ENCODE measurements around the gene FOXD4L6.
"Not testable (repeated sequence)": the region's sequence is repeated elsewhere in the genome, so short reads cannot be mapped to it uniquely, and the experiment has no call there.

FOXD4L6 gene

GRCh38 chr9:41100508-41100907 is 28.0 kb downstream of the FOXD4L6 start:
- not testable (repeated sequence) for DNase-seq (ENCODE audit: low read depth in 1 of 2, low spot score in 1 of 2)

- not testable (repeated sequence) for DNase-seq (ENCODE audit: low read depth in 1 of 2, low spot score in 1 of 2)
Observed at GRCh38 chr9:41098759-41099158, 29.7 kb downstream of the FOXD4L6 start.

- not testable (repeated sequence) for DNase-seq (ENCODE audit: low read depth in 1 of 2, low spot score in 1 of 2)
Observed at GRCh38 chr9:41095060-41095459, 33.4 kb downstream of the FOXD4L6 start.

DNA sequence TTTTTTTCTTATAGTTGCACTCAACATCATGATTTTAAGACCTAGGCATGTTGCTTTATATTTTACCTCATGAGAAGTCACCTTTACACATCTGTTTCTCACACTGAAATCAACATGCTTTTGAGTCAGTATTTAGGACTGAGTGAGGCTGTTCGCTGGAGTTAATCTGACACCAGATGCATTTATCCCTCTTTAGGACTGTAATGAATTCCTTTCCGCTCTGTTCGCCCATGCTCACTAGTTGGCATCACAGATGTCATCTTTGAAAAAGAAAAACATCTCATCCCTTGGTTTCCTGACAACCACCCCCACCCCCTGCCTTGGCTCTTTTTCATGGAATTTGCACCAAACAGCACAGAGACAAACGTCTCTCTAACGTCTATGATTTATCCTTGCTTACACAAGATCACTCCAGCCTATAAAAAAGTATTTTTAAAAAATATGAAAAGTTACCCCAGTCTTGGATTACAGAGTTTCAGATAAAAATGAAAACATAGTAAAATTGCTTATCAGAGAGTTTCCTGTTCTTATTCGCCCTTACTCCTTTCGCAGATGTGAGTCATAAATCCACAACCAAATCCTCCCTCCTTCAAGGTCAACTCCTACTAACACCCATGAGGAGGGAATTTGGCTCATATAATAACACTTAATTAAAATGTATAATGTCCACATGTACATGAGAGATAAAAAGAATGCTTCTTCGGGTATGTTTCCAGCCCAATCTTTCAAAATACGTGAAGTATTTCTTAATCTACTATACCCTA is 34.3 kb downstream of the FOXD4L6 start:
- DNase-seq (ENCODE audit: low read depth in 1 of 2, low spot score in 1 of 2): not testable (repeated sequence)

GRCh38 chr9:41090922-41091321 is 37.6 kb downstream of the FOXD4L6 start:
- DNase-seq (ENCODE audit: low read depth in 1 of 2, low spot score in 1 of 2): not testable (repeated sequence)

DNA sequence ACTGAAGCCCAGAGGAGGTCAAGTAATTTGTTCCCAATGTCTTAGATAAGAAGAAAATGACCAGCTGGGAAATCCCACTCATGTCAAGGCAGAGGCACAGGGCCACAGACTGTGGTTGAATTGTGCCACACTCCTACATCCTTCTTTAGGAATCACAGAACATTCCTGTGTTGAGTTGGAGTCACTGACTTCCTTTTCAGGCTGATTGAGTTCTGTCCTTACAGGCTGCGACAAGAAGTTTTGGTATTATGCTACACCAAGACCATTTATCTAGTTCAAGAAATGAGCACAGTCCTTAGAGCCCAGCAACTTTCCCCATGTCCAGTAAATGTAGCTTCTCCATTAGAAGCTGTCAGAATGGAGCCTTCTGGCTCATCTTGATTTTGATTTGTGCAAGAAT is 38.1 kb downstream of the FOXD4L6 start:
- DNase-seq (ENCODE audit: low read depth in 1 of 2, low spot score in 1 of 2): not testable (repeated sequence)

- DNase-seq (ENCODE audit: low read depth in 1 of 2, low spot score in 1 of 2): not testable (repeated sequence)
Observed at GRCh38 chr9:41088450-41089059, 39.9 kb downstream of the FOXD4L6 start.

DNA sequence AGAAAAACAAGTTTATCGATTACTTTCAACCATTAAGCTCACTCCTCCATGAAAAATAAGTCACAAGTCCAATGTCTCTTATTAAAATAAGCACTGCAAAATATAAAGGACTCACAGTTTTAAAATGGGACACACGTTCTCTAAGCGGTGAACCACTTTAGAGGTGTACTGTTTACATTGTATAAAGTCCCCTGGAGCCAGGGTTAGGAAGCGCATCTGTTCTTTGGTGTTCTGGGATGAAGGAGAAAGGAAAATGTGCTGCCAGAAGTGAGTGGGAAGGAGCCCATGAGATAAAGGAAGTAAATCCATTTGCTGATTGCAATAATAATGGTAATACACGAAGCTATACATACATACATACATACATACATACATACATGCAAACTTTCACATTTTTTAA is 40.6 kb downstream of the FOXD4L6 start:
- DNase-seq (ENCODE audit: low read depth in 1 of 2, low spot score in 1 of 2): not testable (repeated sequence)

- DNase-seq (ENCODE audit: low read depth in 1 of 2, low spot score in 1 of 2): not testable (repeated sequence)
Observed at GRCh38 chr9:41087157-41087780, 41.2 kb downstream of the FOXD4L6 start.

DNA sequence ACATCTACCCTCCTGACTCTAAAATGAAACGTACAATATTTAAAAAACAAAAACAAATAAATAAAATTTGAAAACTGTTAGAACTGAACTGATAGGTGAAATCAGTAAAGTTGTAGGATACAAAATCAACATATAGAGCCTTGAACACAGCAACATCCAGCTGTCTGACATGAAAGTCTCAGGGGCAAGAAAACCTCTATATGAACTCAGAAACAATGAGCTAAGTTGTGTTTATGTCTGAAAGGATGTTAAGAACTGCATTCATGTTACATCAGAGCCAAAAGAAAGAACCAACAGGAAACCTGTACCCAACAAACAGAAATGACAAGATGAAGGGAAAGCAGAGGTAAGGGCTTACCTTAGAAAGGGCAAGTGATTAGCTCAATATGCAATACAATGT is 41.8 kb downstream of the FOXD4L6 start:
- DNase-seq (ENCODE audit: low read depth in 1 of 2, low spot score in 1 of 2): not testable (repeated sequence)

- not testable (repeated sequence) for DNase-seq (ENCODE audit: low read depth in 1 of 2, low spot score in 1 of 2)
Observed at GRCh38 chr9:41086215-41086614, 42.3 kb downstream of the FOXD4L6 start.

GRCh38 chr9:41082358-41082757 is 46.1 kb downstream of the FOXD4L6 start:
- DNase-seq (ENCODE audit: low read depth in 1 of 2, low spot score in 1 of 2): not testable (repeated sequence)

GRCh38 chr9:41079464-41079863 is 49.0 kb downstream of the FOXD4L6 start:
- not testable (repeated sequence) for DNase-seq (ENCODE audit: low read depth in 1 of 2, low spot score in 1 of 2)

GRCh38 chr9:41077586-41077985 is 50.9 kb downstream of the FOXD4L6 start:
- DNase-seq (ENCODE audit: low read depth in 1 of 2, low spot score in 1 of 2): not testable (repeated sequence)
